WTC11 (cell line): Measurements from ENCODE around the gene ABHD6.

ENCODE experiments used
- ATF1 ChIP-seq: sonication (generic); formaldehyde crosslinking; IDR thresholded peaks from 2 replicates; pipeline ENCODE4 v1.8.1; 2023; ENCODE audit warnings: mild to moderate bottlenecking, moderate library complexity, missing genetic modification reagents
- CREM ChIP-seq: sonication (generic); formaldehyde crosslinking; IDR thresholded peaks from 2 replicates; pipeline ENCODE4 v1.8.1; 2022; ENCODE audit warnings: mild to moderate bottlenecking, missing genetic modification reagents, moderate library complexity
- CTCF ChIP-seq: fragments of 200-600 bp; IDR thresholded peaks from 2 replicates; pipeline ENCODE4 v1.8.0; 2022; ENCODE audit warnings: antibody characterized with exemption
- GTF2I ChIP-seq: fragments of 250-450 bp; sonication (Bioruptor Pico); conservative IDR thresholded peaks from 2 replicates; pipeline ENCODE4 v1.4.0; 2021; ENCODE audit warnings: mild to moderate bottlenecking
- USF2 ChIP-seq: sonication (generic); formaldehyde crosslinking; IDR thresholded peaks from 2 replicates; pipeline ENCODE4 v1.8.1; 2023; ENCODE audit warnings: mild to moderate bottlenecking, missing genetic modification reagents, moderate library complexity
- ZBTB21 ChIP-seq: sonication (generic); formaldehyde crosslinking; IDR thresholded peaks from 2 replicates; pipeline ENCODE4 v1.8.1; 2023; ENCODE audit warnings: mild to moderate bottlenecking, missing genetic modification reagents, borderline replicate concordance
- ZMAT4 ChIP-seq: fragments of 250-450 bp; sonication (Bioruptor Pico); IDR thresholded peaks from 2 replicates; pipeline ENCODE4 v1.9.0; 2021; ENCODE audit warnings: mild to moderate bottlenecking

GRCh38 chr3:58223855-58224254 is 13.7 kb upstream of the ABHD6 start:
- TF ChIP-seq CTCF (no peak), ATF1 (CRISPR knock-in tag) (no peak), USF2 (no peak), GTF2I (CRISPR knock-in tag) (no peak), ZMAT4 (no peak), CREM (no peak), ZBTB21 (CRISPR knock-in tag) (no peak)
